ENCODE results near the gene EVI5L.
"Not testable (repeated sequence)": the region's sequence is repeated elsewhere in the genome, so short reads cannot be mapped to it uniquely, and the experiment has no call there.

The EVI5L gene

GRCh38 chr19:7847664-7848063 lies 17.6 kb downstream of the EVI5L start:
- DNase-seq: no peak

GRCh38 chr19:7848779-7849457 lies 18.9 kb downstream of the EVI5L start:
- no peak for DNase-seq

- no peak for DNase-seq
Observed at GRCh38 chr19:7849631-7849999, 19.6 kb downstream of the EVI5L start.

- no peak for DNase-seq
Observed at GRCh38 chr19:7850000-7850813, 20.2 kb downstream of the EVI5L start.

- no peak for DNase-seq
Observed at GRCh38 chr19:7850945-7851622, 21.1 kb downstream of the EVI5L start.

- DNase-seq: no peak
Observed at GRCh38 chr19:7851623-7852500, 21.8 kb downstream of the EVI5L start.

- DNase-seq: peak; percentile 64 to 74
Observed at GRCh38 chr19:7852851-7853769, 23.1 kb downstream of the EVI5L start.

GRCh38 chr19:7853770-7854128 lies 23.7 kb downstream of the EVI5L start:
- no peak for DNase-seq

GRCh38 chr19:7855426-7856108 lies 25.5 kb downstream of the EVI5L start:
- no peak for DNase-seq

GRCh38 chr19:7856109-7856591 lies 26.1 kb downstream of the EVI5L start:
- DNase-seq: no peak

- no peak for DNase-seq
Observed at GRCh38 chr19:7856679-7857663, 27.0 kb downstream of the EVI5L start.

GRCh38 chr19:7857727-7858108 lies 27.7 kb downstream of the EVI5L start:
- DNase-seq: no peak

- DNase-seq: no peak
Observed at GRCh38 chr19:7858109-7858770, 28.2 kb downstream of the EVI5L start.

GRCh38 chr19:7859087-7859486 lies 29.1 kb downstream of the EVI5L start:
- not testable (repeated sequence) for DNase-seq

GRCh38 chr19:7859831-7860713 lies 30.1 kb downstream of the EVI5L start:
- DNase-seq: no peak

- DNase-seq: no peak
Observed at GRCh38 chr19:7860714-7861618, 30.9 kb downstream of the EVI5L start.

All from CD4-positive, alpha-beta T cell treated with Interferon alpha-2 for 1 hour (primary cell).